Osteoblast (primary cell): Measurements from ENCODE around the gene NAGA. TPM values are rescaled to one million over a fixed set of nuclear protein-coding genes. Genes with fewer than 3 reads are reported as not detected.
"Not testable (repeated sequence)": the region's sequence is repeated elsewhere in the genome, so short reads cannot be mapped to it uniquely, and the experiment has no call there.

Experiments used
- DNase-seq: peaks from one replicate; pipeline ENCODE4 v3.0.0; 2011; ENCODE audit warnings: low spot score, mixed read lengths; ENCODE audit not compliant: insufficient read length; ENCODE audit errors: missing footprints
- H2AFZ ChIP-seq: 2 replicates; pipeline ENCODE4 v1.6.0; 2011; ENCODE audit warnings: mild to moderate bottlenecking, low read length
- H3K27ac ChIP-seq: 2 replicates; pipeline ENCODE4 v1.5.1; 2011; ENCODE audit warnings: mild to moderate bottlenecking, low read depth, low read length, moderate library complexity
- H3K27me3 ChIP-seq: 2 replicates; pipeline ENCODE4 v1.6.0; 2012; ENCODE audit warnings: mild to moderate bottlenecking, control low read depth, inconsistent platforms, low read length, moderate library complexity; ENCODE audit not compliant: insufficient read depth
- H3K36me3 ChIP-seq: 2 replicates; pipeline ENCODE4 v1.5.1; 2011; ENCODE audit warnings: mild to moderate bottlenecking, low read length, control low read depth, moderate library complexity; ENCODE audit not compliant: insufficient read depth
- H3K4me1 ChIP-seq: 2 replicates; pipeline ENCODE4 v1.5.1; 2011; ENCODE audit warnings: mild to moderate bottlenecking, low read length, control low read depth, moderate library complexity; ENCODE audit not compliant: insufficient read depth
- H3K4me2 ChIP-seq: 2 replicates; pipeline ENCODE4 v1.6.0; 2011; ENCODE audit warnings: mild to moderate bottlenecking, low read length; ENCODE audit not compliant: insufficient read depth
- H3K4me3 ChIP-seq: fragments of 200-600 bp; sonication (generic); 3 replicates; pipeline ENCODE4 v1.5.1; 2012; ENCODE audit warnings: mild to moderate bottlenecking, low read length, inconsistent platforms; ENCODE audit not compliant: insufficient read depth
- H3K79me2 ChIP-seq: 2 replicates; pipeline ENCODE4 v1.6.0; 2012; ENCODE audit warnings: mild to moderate bottlenecking, low read length, control low read depth, inconsistent platforms; ENCODE audit not compliant: insufficient read depth
- H3K9me3 ChIP-seq: 2 replicates; pipeline ENCODE4 v1.5.1; 2011; ENCODE audit warnings: low read depth, low read length, control low read depth
- H4K20me1 ChIP-seq: 2 replicates; pipeline ENCODE4 v1.6.0; 2012; ENCODE audit warnings: mild to moderate bottlenecking, low read length, control low read depth; ENCODE audit not compliant: insufficient read depth
- total RNA-seq: library from RNA; depleted of rRNA; stranded (reverse); fragments of >200 nt; gene quantifications from 2 replicates; pipeline ENCODE4 v1.2.3, GENCODE V29; 2012
- TF ChIP-seq, protein P1 (sequence below): IDR thresholded peaks from 2 replicates; pipeline ENCODE4 v1.5.1; 2011; ENCODE audit warnings: mild to moderate bottlenecking, low read depth, low read length, moderate library complexity; ENCODE audit errors: extremely low read depth

Gene NAGA
- total RNA-seq: 35.9 and 44.2 TPM in 2 replicates

DNA sequence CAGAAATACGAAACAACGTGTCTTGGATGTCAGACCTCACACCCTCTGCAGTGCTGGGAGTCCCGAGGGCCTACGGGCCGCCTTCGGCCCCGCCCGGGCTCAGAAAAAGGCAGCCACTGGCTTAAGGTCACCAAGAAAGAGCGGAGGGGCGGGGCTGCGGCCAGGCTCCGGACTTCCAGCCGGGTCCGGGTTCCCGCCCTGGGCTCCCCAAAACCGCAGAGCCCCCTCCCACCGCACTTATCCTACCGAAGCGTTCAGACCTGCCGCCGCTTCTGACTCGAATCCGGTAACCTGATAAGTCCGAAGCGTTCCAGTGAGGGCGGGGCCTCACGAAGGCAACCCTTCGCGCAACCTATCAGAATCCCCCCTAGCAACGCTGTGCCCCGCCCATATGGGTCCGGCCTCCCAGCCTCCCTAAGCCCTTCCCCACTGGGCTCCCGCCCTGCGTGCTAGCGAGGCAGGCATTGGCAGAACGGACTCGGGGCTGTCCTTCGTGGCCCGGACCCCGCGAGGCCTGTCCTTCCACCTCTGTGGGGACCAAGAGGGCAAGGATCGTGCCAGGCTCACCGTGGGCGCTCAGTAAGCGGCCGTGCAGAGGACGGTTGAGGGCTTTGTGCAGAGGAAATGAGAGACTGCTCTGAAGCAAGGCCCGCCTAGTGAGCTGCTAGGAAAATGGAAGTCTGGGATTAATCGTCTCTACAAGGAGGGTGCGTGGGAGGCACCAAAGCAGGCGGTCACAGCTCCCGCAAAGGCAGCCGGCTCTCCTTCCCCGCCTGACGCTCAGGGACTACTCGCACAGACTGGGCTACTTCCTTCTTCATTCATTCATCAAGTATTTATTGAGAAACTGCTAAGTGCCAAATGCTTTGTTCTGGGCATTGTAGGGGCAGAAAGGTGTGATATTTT is at the start of gene NAGA:
Gene NAGA (minus strand): TSS at position 296 of the 906 bp plus-strand sequence. CDS start 515 bp downstream, outside the sequence.
- DNase-seq: peak; percentile 99
- Histone ChIP-seq H3K9me3 (no peaks in the 10 kb centered on the region), H3K36me3 (peaks cover 7% of the 10 kb centered on the region), H3K27ac (peak within 1 kb of the TSS; percentile 94), H3K27me3 (no peaks in the 10 kb centered on the region), H3K79me2 (peaks cover 24% of the 10 kb centered on the region), H4K20me1 (no peaks in the 10 kb centered on the region), H3K4me1 (peaks cover 30% of the 10 kb centered on the region), H3K4me3 (peak within 1 kb of the TSS; percentile 85), H2AFZ (peak within 1 kb of the TSS; percentile 99), H3K4me2 (peak within 1 kb of the TSS; percentile 91)
- TF ChIP-seq, protein P1, sequence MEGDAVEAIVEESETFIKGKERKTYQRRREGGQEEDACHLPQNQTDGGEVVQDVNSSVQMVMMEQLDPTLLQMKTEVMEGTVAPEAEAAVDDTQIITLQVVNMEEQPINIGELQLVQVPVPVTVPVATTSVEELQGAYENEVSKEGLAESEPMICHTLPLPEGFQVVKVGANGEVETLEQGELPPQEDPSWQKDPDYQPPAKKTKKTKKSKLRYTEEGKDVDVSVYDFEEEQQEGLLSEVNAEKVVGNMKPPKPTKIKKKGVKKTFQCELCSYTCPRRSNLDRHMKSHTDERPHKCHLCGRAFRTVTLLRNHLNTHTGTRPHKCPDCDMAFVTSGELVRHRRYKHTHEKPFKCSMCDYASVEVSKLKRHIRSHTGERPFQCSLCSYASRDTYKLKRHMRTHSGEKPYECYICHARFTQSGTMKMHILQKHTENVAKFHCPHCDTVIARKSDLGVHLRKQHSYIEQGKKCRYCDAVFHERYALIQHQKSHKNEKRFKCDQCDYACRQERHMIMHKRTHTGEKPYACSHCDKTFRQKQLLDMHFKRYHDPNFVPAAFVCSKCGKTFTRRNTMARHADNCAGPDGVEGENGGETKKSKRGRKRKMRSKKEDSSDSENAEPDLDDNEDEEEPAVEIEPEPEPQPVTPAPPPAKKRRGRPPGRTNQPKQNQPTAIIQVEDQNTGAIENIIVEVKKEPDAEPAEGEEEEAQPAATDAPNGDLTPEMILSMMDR: no peak

DNA sequence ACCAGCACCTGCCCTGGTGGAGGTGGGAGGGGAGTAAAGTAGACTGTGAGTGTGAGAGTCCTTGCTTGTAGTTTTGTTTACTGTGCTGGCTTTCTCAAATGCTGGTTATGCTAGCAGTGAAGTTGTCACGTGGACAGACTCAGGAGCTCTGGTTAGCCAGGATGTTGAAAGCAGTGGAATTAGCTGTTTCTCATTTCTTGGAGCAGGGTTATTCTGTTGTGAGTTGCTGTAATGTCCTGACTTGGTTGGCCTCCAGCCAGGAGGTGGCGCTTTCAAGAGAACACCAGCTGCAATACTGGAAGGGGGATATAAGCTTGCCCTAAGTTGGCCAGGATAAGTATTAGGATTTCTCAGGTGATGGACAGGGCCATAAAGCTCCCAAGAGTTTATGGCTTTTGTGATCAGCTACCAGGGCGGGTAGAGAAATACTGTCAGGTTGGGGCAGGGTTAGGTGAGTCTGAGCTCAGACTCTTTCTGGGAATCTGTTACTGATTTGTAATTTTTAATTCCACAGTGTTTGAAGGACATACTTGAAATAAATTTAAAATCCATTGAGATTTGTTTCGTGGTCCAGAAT is 46.3 kb upstream of the NAGA start:
- Histone ChIP-seq H3K9me3 (peaks cover 9% of the 10 kb centered on the region), H3K27me3 (no peaks in the 10 kb centered on the region), H3K79me2 (no peaks in the 10 kb centered on the region), H3K27ac (no peak overlapping the region), H4K20me1 (peaks cover 8% of the 10 kb centered on the region), H3K4me1 (no peaks in the 10 kb centered on the region), H3K4me2 (no peak overlapping the region), H3K4me3 (no peak overlapping the region), H2AFZ (no peak overlapping the region), H3K36me3 (no peaks in the 10 kb centered on the region)
- TF ChIP-seq, protein P1: no peak
- DNase-seq: no peak

DNA sequence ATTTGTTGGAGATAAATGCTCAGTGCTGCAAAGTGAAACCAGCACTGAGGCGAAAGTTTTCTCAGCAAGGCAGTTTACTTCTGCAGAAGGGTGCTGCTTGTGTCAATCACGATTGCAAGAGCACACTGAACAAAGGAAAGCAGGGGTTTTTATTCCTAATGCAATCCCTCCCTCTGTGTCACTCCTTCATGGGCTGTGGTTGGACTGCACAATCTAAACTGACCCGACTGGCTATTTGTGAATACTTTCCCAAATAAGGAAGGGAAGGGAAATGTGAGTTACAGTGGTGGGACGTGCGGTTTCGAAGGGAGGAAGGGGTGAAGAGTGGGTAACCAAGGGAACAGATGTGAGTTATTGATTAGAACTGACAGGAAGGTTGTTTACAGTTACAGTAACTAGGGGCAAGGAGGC is 44.8 kb upstream of the NAGA start:
- H3K4me3 ChIP-seq, H2AFZ ChIP-seq, H4K20me1 ChIP-seq, H3K79me2 ChIP-seq, H3K9me3 ChIP-seq, H3K4me1 ChIP-seq, H3K4me2 ChIP-seq, H3K27ac ChIP-seq, H3K36me3 ChIP-seq, DNase-seq, H3K27me3 ChIP-seq: not testable (repeated sequence)

DNA sequence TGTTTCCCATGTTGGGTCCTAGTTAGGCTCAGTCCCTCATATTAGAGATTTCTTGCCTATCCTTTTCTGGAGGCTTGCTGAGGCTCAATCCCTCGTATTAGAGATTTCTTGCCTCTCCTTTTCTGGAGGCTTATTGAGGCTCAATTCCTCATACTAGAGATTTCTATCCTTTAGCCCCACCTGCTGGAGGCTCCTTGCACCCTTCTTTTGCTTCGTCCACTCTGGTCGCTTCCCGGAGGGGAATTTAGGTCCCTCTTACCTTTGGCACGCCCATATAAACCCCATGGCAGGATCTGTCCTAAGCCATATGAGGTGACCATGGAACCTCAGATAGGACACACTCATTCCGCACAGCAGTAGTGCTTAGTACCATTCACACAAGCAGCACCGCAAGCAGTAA is 44.1 kb upstream of the NAGA start:
- Histone ChIP-seq H4K20me1 (peaks cover 8% of the 10 kb centered on the region), H3K4me1 (no peaks in the 10 kb centered on the region), H3K4me3 (no peak overlapping the region), H3K27me3 (no peaks in the 10 kb centered on the region), H3K36me3 (no peaks in the 10 kb centered on the region), H3K79me2 (no peaks in the 10 kb centered on the region), H3K9me3 (peaks cover 9% of the 10 kb centered on the region), H2AFZ (no peak overlapping the region), H3K4me2 (no peak overlapping the region), H3K27ac (no peak overlapping the region)
- TF ChIP-seq, protein P1: peak; percentile 46
- DNase-seq: no peak

DNA sequence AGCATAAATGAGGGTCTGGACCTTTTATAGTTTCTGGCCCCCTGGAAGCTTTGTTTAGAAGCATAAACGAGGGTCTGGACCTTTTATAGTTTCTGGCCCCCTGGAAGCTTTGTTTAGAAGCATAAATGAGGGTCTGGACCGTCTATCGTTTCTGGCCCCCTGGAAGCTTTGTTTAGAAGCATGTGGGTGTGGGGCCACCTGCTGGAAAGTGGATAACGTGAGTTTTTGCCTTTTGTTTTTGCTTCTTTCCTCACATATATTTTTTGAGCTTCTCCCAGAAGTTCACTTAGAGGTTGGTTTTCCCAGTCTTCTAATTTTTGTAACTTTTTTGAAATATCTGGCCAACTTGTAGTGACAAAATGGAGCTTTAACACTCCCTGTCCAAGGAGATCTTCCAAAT is 42.2 kb upstream of the NAGA start:
- not testable (repeated sequence) for H3K4me3 ChIP-seq, H4K20me1 ChIP-seq, H3K36me3 ChIP-seq, H3K79me2 ChIP-seq, H3K9me3 ChIP-seq, DNase-seq, H3K27me3 ChIP-seq, H2AFZ ChIP-seq, H3K4me2 ChIP-seq, H3K4me1 ChIP-seq, H3K27ac ChIP-seq
